PC-9 (cell line): Measurements from ENCODE around the gene CDK5. TPM values are rescaled to one million over a fixed set of nuclear protein-coding genes. Genes with fewer than 3 reads are reported as not detected.
A peak's percentile ranks its signal among the peaks of the same experiment; 100 is the strongest.

Experiments
- BruUV-seq: library from RNA; stranded (reverse); fragments of 400-500 nt; replicated peaks from 2 replicates; lab custom pipeline; 2021; lab: Mats Ljungman, UMichigan
- CTCF ChIA-PET: fragments of 300-600 bp; sonication (Branson Sonifier 250); formaldehyde crosslinking; loops from one replicate; lab custom pipeline; 2022; ENCODE audit warnings: antibody characterized with exemption; lab: Charles Lee
- POLR2A ChIA-PET: fragments of 300-600 bp; sonication (Branson Sonifier 250); formaldehyde crosslinking; loops from one replicate; lab custom pipeline; 2022; ENCODE audit warnings: antibody characterized with exemption; ENCODE audit not compliant: unreplicated experiment; lab: Charles Lee
- DNase-seq, 2 experiments: peaks; one replicate each; pipeline versions ENCODE4 v3.0.0 to v3.0.0-alpha.2; 2015 to 2022; ENCODE audit warnings: mixed read lengths in 1 of 2
- H2AFZ ChIP-seq: fragments of 200-600 bp; sonication (generic); 2 replicates; pipeline ENCODE4 v1.8.1; 2017; ENCODE audit warnings: antibody characterized with exemption
- H3F3A ChIP-seq: fragments of 200-600 bp; sonication (generic); 2 replicates; pipeline ENCODE4 v1.8.1; 2017; ENCODE audit warnings: antibody characterized with exemption, mild to moderate bottlenecking, low read depth; ENCODE audit not compliant: insufficient read depth
- H3K27ac ChIP-seq: fragments of 200-600 bp; sonication (generic); 2 replicates; pipeline ENCODE4 v1.6.1; 2016; ENCODE audit warnings: mixed run types
- H3K27me3 ChIP-seq: fragments of 200-600 bp; sonication (generic); 2 replicates; pipeline ENCODE4 v1.6.1; 2016; ENCODE audit warnings: low read depth, mixed run types; ENCODE audit not compliant: insufficient read depth
- H3K36me3 ChIP-seq: fragments of 200-600 bp; sonication (generic); 2 replicates; pipeline ENCODE4 v1.6.1; 2016; ENCODE audit warnings: low read depth, mixed run types
- H3K4me1 ChIP-seq: fragments of 200-600 bp; sonication (generic); replicated peaks from 2 replicates; pipeline ENCODE4 v1.6.1; 2016; ENCODE audit warnings: mixed run types; ENCODE audit not compliant: insufficient read depth
- H3K4me2 ChIP-seq: fragments of 200-600 bp; sonication (generic); 2 replicates; pipeline ENCODE4 v1.6.1; 2017; ENCODE audit warnings: mixed run types
- H3K4me3 ChIP-seq: fragments of 200-600 bp; sonication (generic); 2 replicates; pipeline ENCODE4 v1.6.1; 2016; ENCODE audit warnings: mixed run types
- H3K79me2 ChIP-seq: fragments of 200-600 bp; sonication (generic); 2 replicates; pipeline ENCODE4 v1.6.1; 2017; ENCODE audit warnings: low read depth, mixed run types
- H3K9me2 ChIP-seq: fragments of 200-600 bp; sonication (generic); 2 replicates; pipeline ENCODE4 v1.8.1; 2017; ENCODE audit warnings: mild to moderate bottlenecking; ENCODE audit not compliant: insufficient read depth
- H3K9me3 ChIP-seq: fragments of 200-600 bp; sonication (generic); 2 replicates; pipeline ENCODE4 v1.8.1; 2016; ENCODE audit warnings: low read depth; ENCODE audit not compliant: insufficient read depth
- H4K20me1 ChIP-seq: fragments of 200-600 bp; sonication (generic); 2 replicates; pipeline ENCODE4 v1.8.1; 2017; ENCODE audit not compliant: insufficient read depth
- CTCF ChIP-seq: fragments of 200-600 bp; sonication (generic); conservative IDR thresholded peaks from 2 replicates; pipeline ENCODE4 v1.6.1; 2017; ENCODE audit warnings: mixed run types, antibody characterized with exemption, mild to moderate bottlenecking, moderate library complexity
- EZH2 ChIP-seq: fragments of 200-600 bp; sonication (generic); IDR thresholded peaks from 2 replicates; pipeline ENCODE4 v1.8.0; 2017; ENCODE audit warnings: antibody characterized with exemption, low read depth
- intact Hi-C: fragments of 100-400 bp; cut with micrococcal nuclease; formaldehyde crosslinking; loops from one replicate; pipeline ENCODE4 v1.10.0; 2022; ENCODE audit not compliant: unreplicated experiment
- total RNA-seq: library from RNA; stranded (reverse); gene quantifications from 2 replicates; pipeline ENCODE4 v1.2.3, GENCODE V29; 2021

The CDK5 gene
- total RNA-seq, 1 experiment from 2014 or later, result 45.7 TPM

GRCh38 chr7:151013733-151014497, 43.8 kb downstream of the CDK5 start:
- DNase-seq, result no peak
- H3K9me3 ChIP-seq, result no peaks in the 10 kb centered on the region
- ChIA-PET CTCF (no interaction called here), POLR2A (interaction anchor here (0.7 kb wide), 1 partner anchor 25 kb away, joined by 4 read pairs; no protein-coding TSS in a partner anchor)
- no peaks in the 10 kb centered on the region for H3K36me3 ChIP-seq
- no peaks in the 10 kb centered on the region for H3K27me3 ChIP-seq
- no peaks in the 10 kb centered on the region for H3K79me2 ChIP-seq
- H2AFZ ChIP-seq, result no peak overlapping the region
- H3K4me3 ChIP-seq, result no peak overlapping the region
- no peak overlapping the region for H3K4me2 ChIP-seq
- no TSS peak for BruUV-seq
- intact Hi-C loops, result no loop called here
- H4K20me1 ChIP-seq, result no peaks in the 10 kb centered on the region
- peaks cover 18% of the 10 kb centered on the region for H3K4me1 ChIP-seq
- no peaks in the 10 kb centered on the region for H3K9me2 ChIP-seq
- peaks cover 12% of the 10 kb centered on the region for H3F3A ChIP-seq
- no peak overlapping the region for H3K27ac ChIP-seq
- TF ChIP-seq CTCF, result no peak
- TF ChIP-seq EZH2, result no peak

GRCh38 chr7:151013356-151013732, 44.4 kb downstream of the CDK5 start:
- intact Hi-C loops, result no loop called here
- TF ChIP-seq CTCF (no peak), EZH2 (no peak)

GRCh38 chr7:151012911-151013347, 44.8 kb downstream of the CDK5 start:
- intact Hi-C loops, result no loop called here
- H4K20me1 ChIP-seq, result no peaks in the 10 kb centered on the region
- peak overlapping the region; percentile 31; the same call in 1 of the 2 replicates for H3K27ac ChIP-seq
- no peak overlapping the region for H3K4me2 ChIP-seq
- TF ChIP-seq CTCF (no peak), EZH2 (no peak)
- CTCF ChIA-PET, result interaction anchor here (0.6 kb wide), 1 partner anchor 12 kb away, joined by 3 read pairs; the partner anchor contains the start of gene ATG9B
- H3K9me2 ChIP-seq, result no peaks in the 10 kb centered on the region
- POLR2A ChIA-PET, result no interaction called here
- H3K36me3 ChIP-seq, result no peaks in the 10 kb centered on the region
- no peaks in the 10 kb centered on the region for H3K9me3 ChIP-seq
- no TSS peak for BruUV-seq
- no peak overlapping the region for H2AFZ ChIP-seq
- DNase-seq, result no peak
- H3K79me2 ChIP-seq, result no peaks in the 10 kb centered on the region
- H3K4me3 ChIP-seq, result no peak overlapping the region
- H3K4me1 ChIP-seq, result peaks cover 18% of the 10 kb centered on the region
- H3F3A ChIP-seq, result peaks cover 16% of the 10 kb centered on the region
- no peaks in the 10 kb centered on the region for H3K27me3 ChIP-seq

More at GRCh38 chr7:151013356-151013732, 44.4 kb downstream of the CDK5 start:
- Histone ChIP-seq H3K9me2 (no peaks in the 10 kb centered on the region), H3K4me2 (no peak overlapping the region), H3K27ac (no peak overlapping the region), H3K4me1 (peaks cover 18% of the 10 kb centered on the region), H4K20me1 (no peaks in the 10 kb centered on the region), H2AFZ (no peak overlapping the region), H3K9me3 (no peaks in the 10 kb centered on the region), H3K79me2 (no peaks in the 10 kb centered on the region), H3K36me3 (no peaks in the 10 kb centered on the region), H3K4me3 (no peak overlapping the region), H3F3A (peaks cover 14% of the 10 kb centered on the region), H3K27me3 (no peaks in the 10 kb centered on the region)
- no TSS peak for BruUV-seq
- ChIA-PET CTCF (no interaction called here), POLR2A (no interaction called here)
- no peak for DNase-seq
